NB4 (cell line): ENCODE results near the gene KXD1.
A peak's percentile ranks its signal among the peaks of the same experiment; 100 is the strongest.

Experiments
- DNase-seq: peaks from one replicate; pipeline ENCODE4 v3.0.0; 2010; ENCODE audit warnings: low read depth
- H3K4me3 ChIP-seq: one replicate; pipeline ENCODE4 v1.5.1; 2011; ENCODE audit warnings: mild to moderate bottlenecking, low read depth, low read length, moderate library complexity
- CTCF ChIP-seq: IDR thresholded peaks from one replicate; pipeline ENCODE4 v1.5.1; 2012; ENCODE audit warnings: low read depth, low read length
- MAX ChIP-seq: IDR thresholded peaks from 2 replicates; pipeline ENCODE4 v1.6.1; 2011; ENCODE audit warnings: low read depth, low read length
- MYC ChIP-seq: IDR thresholded peaks from 2 replicates; pipeline ENCODE4 v1.6.1; 2011; ENCODE audit warnings: low read depth, low read length
- POLR2A ChIP-seq: IDR thresholded peaks from 2 replicates; pipeline ENCODE4 v1.6.1; 2011; ENCODE audit warnings: mild to moderate bottlenecking; ENCODE audit not compliant: insufficient read length; ENCODE audit errors: extremely low read depth

KXD1 gene

GRCh38 chr19:18515959-18516358 is 41.7 kb upstream of the KXD1 start:
- no peak for DNase-seq
- no peak overlapping the region for H3K4me3 ChIP-seq
- TF ChIP-seq MYC: no peak
- TF ChIP-seq POLR2A: no peak
- no peak for TF ChIP-seq CTCF
- no peak for TF ChIP-seq MAX

- no peak for TF ChIP-seq MAX
- H3K4me3 ChIP-seq: no peak overlapping the region
- no peak for DNase-seq
Observed at GRCh38 chr19:18517606-18518005, 40.1 kb upstream of the KXD1 start.

GRCh38 chr19:18518639-18519038 is 39.0 kb upstream of the KXD1 start:
- H3K4me3 ChIP-seq: no peak overlapping the region
- TF ChIP-seq POLR2A: no peak
- no peak for TF ChIP-seq MYC
- no peak for TF ChIP-seq CTCF
- no peak for TF ChIP-seq MAX
- DNase-seq: no peak

GRCh38 chr19:18519962-18520847 is 37.5 kb upstream of the KXD1 start:
- peak; percentile 71 for DNase-seq
- TF ChIP-seq CTCF (peak; percentile 76), MYC (no peak), MAX (no peak), POLR2A (no peak)

GRCh38 chr19:18520848-18521691 is 36.6 kb upstream of the KXD1 start:
- peak; percentile 46 for DNase-seq
- peak overlapping the region; percentile 83 for H3K4me3 ChIP-seq
- TF ChIP-seq MAX (no peak), POLR2A (no peak), CTCF (no peak), MYC (peak; percentile 44; the same call in 1 of the 2 replicates)

More at GRCh38 chr19:18519962-18520847, 37.5 kb upstream of the KXD1 start:
- H3K4me3 ChIP-seq: peak overlapping the region; percentile 83

- peak within 1 kb of the TSS; percentile 83 for H3K4me3 ChIP-seq
- TF ChIP-seq CTCF: no peak
- TF ChIP-seq MYC: 0 out of 2 replicates have a peak, but pooled peaks have one; percentile 3
- peak; percentile 83 for TF ChIP-seq POLR2A
- no peak for DNase-seq
Observed at GRCh38 chr19:18521692-18522123, 36.0 kb upstream of the KXD1 start, which contains the start of gene ELL. ELL (minus strand) TSS chr19:18522070; CDS start chr19:18522055, 15 bp downstream.
